ENCODE measurements around the gene ERGIC3. TPM values are rescaled to one million over a fixed set of nuclear protein-coding genes. Genes with fewer than 3 reads are reported as not detected.

ERGIC3 gene
- polyA plus RNA-seq, 1 donor: 271 TPM

DNA sequence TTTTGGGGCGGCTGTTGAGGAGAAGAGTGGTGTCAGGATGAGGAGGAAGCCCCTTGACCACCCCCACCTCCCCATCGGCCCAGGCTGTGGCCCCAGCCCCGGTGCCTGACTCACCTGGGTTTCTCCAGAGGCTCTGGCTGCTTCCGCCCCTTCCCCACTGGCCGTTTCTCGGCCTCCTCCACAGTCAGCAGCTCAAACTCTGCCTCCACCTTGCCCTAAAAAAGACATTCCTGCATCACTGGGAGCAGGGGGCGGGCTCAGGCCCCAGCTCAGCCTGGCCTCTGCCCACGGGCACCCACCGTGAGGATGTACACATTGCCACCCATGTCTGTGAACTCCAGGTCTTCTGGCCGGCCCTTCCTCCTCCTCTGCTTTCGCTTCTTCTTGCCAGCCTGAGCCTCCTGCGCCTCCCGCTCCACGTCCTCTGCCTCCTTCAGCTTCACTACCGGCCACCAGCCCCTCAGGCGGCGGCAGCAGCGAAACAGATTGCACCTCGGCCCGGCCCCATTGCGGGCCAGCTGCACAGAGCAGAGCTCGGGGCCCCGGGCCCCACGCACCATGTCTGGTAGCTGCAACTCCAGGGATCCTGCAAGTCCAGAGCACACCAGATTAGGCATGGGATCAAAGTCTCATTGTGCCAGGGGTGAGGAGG is 17.3 kb downstream of the ERGIC3 start:
- peak; percentile 21 to 41 for DNase-seq
- H3K27me3 ChIP-seq (ENCODE audit: control insufficient read depth, insufficient read depth, low read length): no peaks in the 10 kb centered on the region
- no peaks in the 10 kb centered on the region for H3K9me3 ChIP-seq (ENCODE audit: control insufficient read depth, low read depth, low read length)
- no CpG with 5 or more reads among the region's 24 CpGs for WGBS (ENCODE audit: insufficient coverage, low lambda C conversion rate)
- no peak overlapping the region for H3K27ac ChIP-seq (ENCODE audit: low read length)
- H3K4me3 ChIP-seq (ENCODE audit: low read length): no peak overlapping the region
- H3K36me3 ChIP-seq (ENCODE audit: control insufficient read depth, insufficient read depth, low read length): peaks cover 46% of the 10 kb centered on the region
- H3K4me1 ChIP-seq (ENCODE audit: control insufficient read depth, insufficient read depth, low read length): peaks cover 14% of the 10 kb centered on the region

GRCh38 chr20:35560105-35560511 is 18.2 kb downstream of the ERGIC3 start:
- Histone ChIP-seq H3K27me3 (ENCODE audit: control insufficient read depth, insufficient read depth, low read length) (no peaks in the 10 kb centered on the region), H3K4me1 (ENCODE audit: control insufficient read depth, insufficient read depth, low read length) (peaks cover 14% of the 10 kb centered on the region), H3K36me3 (ENCODE audit: control insufficient read depth, insufficient read depth, low read length) (peaks cover 37% of the 10 kb centered on the region), H3K27ac (ENCODE audit: low read length) (no peak overlapping the region), H3K9me3 (ENCODE audit: control insufficient read depth, low read depth, low read length) (no peaks in the 10 kb centered on the region), H3K4me3 (ENCODE audit: low read length) (no peak overlapping the region)
- DNase-seq: peak; percentile 60 to 67
- no CpG with 5 or more reads among the region's 18 CpGs for WGBS (ENCODE audit: insufficient coverage, low lambda C conversion rate)

GRCh38 chr20:35560541-35560940 is 18.7 kb downstream of the ERGIC3 start:
- Histone ChIP-seq H3K9me3 (ENCODE audit: control insufficient read depth, low read depth, low read length) (no peaks in the 10 kb centered on the region), H3K4me3 (ENCODE audit: low read length) (no peak overlapping the region), H3K27ac (ENCODE audit: low read length) (no peak overlapping the region), H3K36me3 (ENCODE audit: control insufficient read depth, insufficient read depth, low read length) (peaks cover 32% of the 10 kb centered on the region), H3K27me3 (ENCODE audit: control insufficient read depth, insufficient read depth, low read length) (no peaks in the 10 kb centered on the region), H3K4me1 (ENCODE audit: control insufficient read depth, insufficient read depth, low read length) (peaks cover 14% of the 10 kb centered on the region)
- no CpG with 5 or more reads among the region's 10 CpGs for whole genome bisulfite sequencing (ENCODE audit: insufficient coverage, low lambda C conversion rate)
- no peak for DNase-seq

DNA sequence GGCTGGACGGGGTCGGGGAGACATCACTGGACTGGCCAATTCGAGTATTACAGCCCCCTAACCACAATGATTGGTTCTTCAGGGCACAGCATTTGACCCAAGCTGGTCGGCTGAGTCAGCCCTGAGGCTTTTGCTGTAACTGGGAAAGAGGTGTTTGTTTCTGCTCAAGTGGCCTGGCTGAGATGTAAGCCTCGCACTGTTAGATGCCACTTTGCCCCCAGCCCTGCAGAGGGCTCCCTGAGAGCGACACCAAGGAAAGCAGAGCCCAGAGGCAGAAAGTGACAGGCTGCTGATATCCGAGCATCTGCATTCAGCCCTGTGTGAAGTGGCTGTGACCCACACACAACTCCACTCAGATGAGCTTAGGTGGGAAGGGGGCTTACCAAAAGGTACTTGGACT is 19.4 kb downstream of the ERGIC3 start:
- H3K4me3 ChIP-seq (ENCODE audit: low read length): no peak overlapping the region
- H3K4me1 ChIP-seq (ENCODE audit: control insufficient read depth, insufficient read depth, low read length): peaks cover 14% of the 10 kb centered on the region
- no CpG with 5 or more reads among the region's 7 CpGs for WGBS (ENCODE audit: insufficient coverage, low lambda C conversion rate)
- peak; percentile 31 to 34 for DNase-seq
- no peaks in the 10 kb centered on the region for H3K9me3 ChIP-seq (ENCODE audit: control insufficient read depth, low read depth, low read length)
- H3K36me3 ChIP-seq (ENCODE audit: control insufficient read depth, insufficient read depth, low read length): peaks cover 25% of the 10 kb centered on the region
- H3K27me3 ChIP-seq (ENCODE audit: control insufficient read depth, insufficient read depth, low read length): no peaks in the 10 kb centered on the region
- no peak overlapping the region for H3K27ac ChIP-seq (ENCODE audit: low read length)

- Histone ChIP-seq H3K27ac (ENCODE audit: low read length) (no peak overlapping the region), H3K4me3 (ENCODE audit: low read length) (no peak overlapping the region), H3K36me3 (ENCODE audit: control insufficient read depth, insufficient read depth, low read length) (peaks cover 21% of the 10 kb centered on the region), H3K4me1 (ENCODE audit: control insufficient read depth, insufficient read depth, low read length) (peaks cover 14% of the 10 kb centered on the region), H3K9me3 (ENCODE audit: control insufficient read depth, low read depth, low read length) (no peaks in the 10 kb centered on the region), H3K27me3 (ENCODE audit: control insufficient read depth, insufficient read depth, low read length) (no peaks in the 10 kb centered on the region)
- 40% methylated on average over 1 of the region's 5 CpGs for whole genome bisulfite sequencing (ENCODE audit: insufficient coverage, low lambda C conversion rate)
- no peak for DNase-seq
Observed at GRCh38 chr20:35561671-35562070, 19.8 kb downstream of the ERGIC3 start.

GRCh38 chr20:35562541-35563110 is 20.7 kb downstream of the ERGIC3 start:
- H3K9me3 ChIP-seq (ENCODE audit: control insufficient read depth, low read depth, low read length): no peaks in the 10 kb centered on the region
- H3K27ac ChIP-seq (ENCODE audit: low read length): no peak overlapping the region
- no peak for DNase-seq
- WGBS (ENCODE audit: insufficient coverage, low lambda C conversion rate): no CpG with 5 or more reads among the region's 10 CpGs
- H3K36me3 ChIP-seq (ENCODE audit: control insufficient read depth, insufficient read depth, low read length): peaks cover 12% of the 10 kb centered on the region
- H3K4me3 ChIP-seq (ENCODE audit: low read length): no peak overlapping the region
- peaks cover 14% of the 10 kb centered on the region for H3K4me1 ChIP-seq (ENCODE audit: control insufficient read depth, insufficient read depth, low read length)
- H3K27me3 ChIP-seq (ENCODE audit: control insufficient read depth, insufficient read depth, low read length): no peaks in the 10 kb centered on the region

DNA sequence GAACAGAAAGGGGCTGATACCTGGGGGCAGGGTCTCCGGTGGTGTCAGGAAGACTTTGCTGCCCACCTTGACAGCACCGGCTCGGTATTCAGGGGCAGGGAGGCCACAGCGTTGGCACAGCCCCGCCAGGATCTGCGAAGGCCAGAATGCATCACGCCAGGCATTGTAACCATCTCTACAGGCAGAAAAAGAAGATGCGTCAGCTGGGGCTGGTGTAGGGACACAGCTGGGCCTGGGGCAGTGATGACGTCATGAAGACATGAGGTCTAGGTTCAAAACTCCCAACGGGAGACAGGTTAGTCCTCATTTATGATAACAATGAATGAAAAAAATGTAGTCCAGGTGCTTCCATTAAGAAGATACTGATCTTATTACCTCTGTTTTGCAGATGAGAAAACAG is 22.0 kb downstream of the ERGIC3 start:
- H3K9me3 ChIP-seq (ENCODE audit: control insufficient read depth, low read depth, low read length): no peaks in the 10 kb centered on the region
- H3K4me1 ChIP-seq (ENCODE audit: control insufficient read depth, insufficient read depth, low read length): peaks cover 14% of the 10 kb centered on the region
- DNase-seq: no peak
- no peak overlapping the region for H3K27ac ChIP-seq (ENCODE audit: low read length)
- peaks cover 2% of the 10 kb centered on the region for H3K36me3 ChIP-seq (ENCODE audit: control insufficient read depth, insufficient read depth, low read length)
- H3K27me3 ChIP-seq (ENCODE audit: control insufficient read depth, insufficient read depth, low read length): no peaks in the 10 kb centered on the region
- H3K4me3 ChIP-seq (ENCODE audit: low read length): no peak overlapping the region
- WGBS (ENCODE audit: insufficient coverage, low lambda C conversion rate): no CpG with 5 or more reads among the region's 10 CpGs

DNA sequence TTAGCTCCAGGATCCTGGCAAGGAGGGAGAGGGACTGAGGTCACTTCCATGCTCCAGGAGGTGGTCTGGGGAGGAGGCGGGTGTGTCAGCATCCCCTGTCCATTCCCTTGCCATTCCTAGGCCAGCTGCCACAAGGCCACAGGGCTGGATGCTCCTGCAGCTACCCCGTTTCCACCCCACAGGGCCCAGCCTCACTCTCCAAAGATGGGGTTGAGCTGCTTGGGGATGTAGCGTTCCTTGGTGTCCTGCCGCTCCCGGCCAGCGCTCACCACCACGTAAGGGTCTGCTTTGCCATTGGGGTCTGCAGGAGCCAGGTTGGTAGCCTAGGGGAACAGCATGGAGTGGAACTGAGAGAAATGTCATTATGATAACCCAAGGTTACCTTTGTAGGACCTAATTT is 23.0 kb downstream of the ERGIC3 start:
- no peak for DNase-seq
- no peaks in the 10 kb centered on the region for H3K36me3 ChIP-seq (ENCODE audit: control insufficient read depth, insufficient read depth, low read length)
- H3K9me3 ChIP-seq (ENCODE audit: control insufficient read depth, low read depth, low read length): no peaks in the 10 kb centered on the region
- peaks cover 4% of the 10 kb centered on the region for H3K4me1 ChIP-seq (ENCODE audit: control insufficient read depth, insufficient read depth, low read length)
- no CpG with 5 or more reads among the region's 7 CpGs for WGBS (ENCODE audit: insufficient coverage, low lambda C conversion rate)
- H3K27ac ChIP-seq (ENCODE audit: low read length): no peak overlapping the region
- no peaks in the 10 kb centered on the region for H3K27me3 ChIP-seq (ENCODE audit: control insufficient read depth, insufficient read depth, low read length)
- H3K4me3 ChIP-seq (ENCODE audit: low read length): no peak overlapping the region

- Histone ChIP-seq H3K27ac (ENCODE audit: low read length) (no peak overlapping the region), H3K27me3 (ENCODE audit: control insufficient read depth, insufficient read depth, low read length) (no peaks in the 10 kb centered on the region), H3K4me1 (ENCODE audit: control insufficient read depth, insufficient read depth, low read length) (no peaks in the 10 kb centered on the region), H3K4me3 (ENCODE audit: low read length) (no peak overlapping the region), H3K36me3 (ENCODE audit: control insufficient read depth, insufficient read depth, low read length) (no peaks in the 10 kb centered on the region), H3K9me3 (ENCODE audit: control insufficient read depth, low read depth, low read length) (peaks cover 12% of the 10 kb centered on the region)
- DNase-seq: peak in 1 of 2 donors; percentile 24
- WGBS (ENCODE audit: insufficient coverage, low lambda C conversion rate): 0% methylated on average over 1 of the region's 2 CpGs
Observed at GRCh38 chr20:35568645-35569044, 26.8 kb downstream of the ERGIC3 start.

- H3K9me3 ChIP-seq (ENCODE audit: control insufficient read depth, low read depth, low read length): peaks cover 12% of the 10 kb centered on the region
- H3K4me3 ChIP-seq (ENCODE audit: low read length): no peak overlapping the region
- H3K36me3 ChIP-seq (ENCODE audit: control insufficient read depth, insufficient read depth, low read length): no peaks in the 10 kb centered on the region
- H3K4me1 ChIP-seq (ENCODE audit: control insufficient read depth, insufficient read depth, low read length): peaks cover 10% of the 10 kb centered on the region
- H3K27me3 ChIP-seq (ENCODE audit: control insufficient read depth, insufficient read depth, low read length): no peaks in the 10 kb centered on the region
- H3K27ac ChIP-seq (ENCODE audit: low read length): no peak overlapping the region
- no peak for DNase-seq
Observed at GRCh38 chr20:35571555-35571954, 29.7 kb downstream of the ERGIC3 start.

DNA sequence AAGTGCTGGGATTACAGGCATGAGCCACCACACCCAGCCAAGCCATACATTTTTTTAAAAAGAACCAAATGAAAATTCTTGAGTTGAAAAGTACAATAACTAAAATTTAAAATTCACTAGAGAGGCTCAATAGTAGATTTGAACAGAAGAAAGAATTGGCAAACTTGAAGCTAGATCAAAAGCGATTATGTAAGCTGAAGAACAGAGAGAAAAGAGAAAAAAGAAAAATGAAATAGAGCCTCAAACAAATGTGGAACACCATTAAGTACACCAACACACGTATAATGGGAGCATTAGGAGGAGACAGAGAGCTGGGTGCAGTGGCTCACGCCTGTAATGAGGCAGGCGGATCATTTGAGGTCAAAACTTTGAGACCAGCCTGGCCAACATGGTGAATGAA is 31.0 kb downstream of the ERGIC3 start:
- Histone ChIP-seq H3K4me1 (ENCODE audit: control insufficient read depth, insufficient read depth, low read length) (peaks cover 10% of the 10 kb centered on the region), H3K27ac (ENCODE audit: low read length) (no peak overlapping the region)
- WGBS (ENCODE audit: insufficient coverage, low lambda C conversion rate): 90% methylated on average over 1 of the region's 4 CpGs

More for the DNA sequence above, 31.0 kb downstream of the ERGIC3 start:
- no peak overlapping the region for H3K4me3 ChIP-seq (ENCODE audit: low read length)
- no peaks in the 10 kb centered on the region for H3K27me3 ChIP-seq (ENCODE audit: control insufficient read depth, insufficient read depth, low read length)
- no peaks in the 10 kb centered on the region for H3K36me3 ChIP-seq (ENCODE audit: control insufficient read depth, insufficient read depth, low read length)
- no peak for DNase-seq
- H3K9me3 ChIP-seq (ENCODE audit: control insufficient read depth, low read depth, low read length): peaks cover 12% of the 10 kb centered on the region

Measured in large intestine (tissue), 3 donors.